OCI-LY3 (cell line): Measurements from ENCODE around the gene ZDHHC17.
"Not testable (repeated sequence)": the region's sequence is repeated elsewhere in the genome, so short reads cannot be mapped to it uniquely, and the experiment has no call there.

ENCODE experiments used
- H2AFZ ChIP-seq: fragments of 200-600, 300-600 bp; shearing (Covaris generic); 2 replicates; pipeline ENCODE4 v1.6.0; 2014; ENCODE audit warnings: antibody characterized with exemption, low read depth, low read length
- H3K27ac ChIP-seq: fragments of 200-600, 300-600 bp; sonication (generic); 2 replicates; pipeline ENCODE4 v1.5.1; 2014; ENCODE audit warnings: mild to moderate bottlenecking, low read length, moderate library complexity, mixed read lengths
- H3K27me3 ChIP-seq: fragments of 200-600, 300-600 bp; sonication (generic); 2 replicates; pipeline ENCODE4 v1.6.1; 2014; ENCODE audit warnings: low read depth, low read length, mixed read lengths
- H3K36me3 ChIP-seq: fragments of 200-600, 300-600 bp; sonication (generic); replicated peaks from 2 replicates; pipeline ENCODE3; 2014; ENCODE audit warnings: low read depth, low read length, mixed read lengths
- H3K4me1 ChIP-seq: fragments of 300-600, 200-600 bp; sonication (generic); 2 replicates; pipeline ENCODE4 v1.6.1; 2014; ENCODE audit warnings: low read length, mixed read lengths
- H3K4me2 ChIP-seq: fragments of 200-600, 300-600 bp; sonication (generic); 2 replicates; pipeline ENCODE4 v1.6.1; 2014; ENCODE audit warnings: low read length, mixed read lengths
- H3K4me3 ChIP-seq: fragments of 300-600, 200-600 bp; sonication (generic); 2 replicates; pipeline ENCODE4 v1.5.1; 2014; ENCODE audit warnings: antibody characterized with exemption, mild to moderate bottlenecking, low read length, moderate library complexity
- H3K79me2 ChIP-seq: fragments of 300-600, 200-600 bp; shearing (Covaris generic); 2 replicates; pipeline ENCODE4 v1.6.1; 2014; ENCODE audit warnings: mild to moderate bottlenecking, low read length, mixed read lengths
- H3K9ac ChIP-seq: fragments of 300-600, 200-600 bp; shearing (Covaris generic); 2 replicates; pipeline ENCODE4 v1.6.0; 2014; ENCODE audit warnings: mild to moderate bottlenecking, low read length, moderate library complexity
- H3K9me3 ChIP-seq: fragments of 200-600, 300-600 bp; shearing (Covaris generic); 2 replicates; pipeline ENCODE4 v1.6.1; 2014; ENCODE audit warnings: low read length, mixed read lengths; ENCODE audit not compliant: insufficient read depth
- H4K20me1 ChIP-seq: fragments of 200-600, 300-600 bp; sonication (generic); 2 replicates; pipeline ENCODE4 v1.6.1; 2016; ENCODE audit warnings: low read length, mixed read lengths; ENCODE audit not compliant: insufficient read depth
- CTCF ChIP-seq: fragments of 200-600, 300-600 bp; sonication (generic); IDR thresholded peaks from 2 replicates; pipeline ENCODE4 v1.5.1; 2014; ENCODE audit warnings: antibody characterized with exemption, low read length, low read depth
- EZH2phosphoT487 ChIP-seq: fragments of 200-600 bp; shearing (Covaris generic); IDR thresholded peaks from 2 replicates; pipeline ENCODE4 v1.6.1; 2018; ENCODE audit warnings: antibody characterized with exemption, mixed run types, low read depth

Gene ZDHHC17

DNA sequence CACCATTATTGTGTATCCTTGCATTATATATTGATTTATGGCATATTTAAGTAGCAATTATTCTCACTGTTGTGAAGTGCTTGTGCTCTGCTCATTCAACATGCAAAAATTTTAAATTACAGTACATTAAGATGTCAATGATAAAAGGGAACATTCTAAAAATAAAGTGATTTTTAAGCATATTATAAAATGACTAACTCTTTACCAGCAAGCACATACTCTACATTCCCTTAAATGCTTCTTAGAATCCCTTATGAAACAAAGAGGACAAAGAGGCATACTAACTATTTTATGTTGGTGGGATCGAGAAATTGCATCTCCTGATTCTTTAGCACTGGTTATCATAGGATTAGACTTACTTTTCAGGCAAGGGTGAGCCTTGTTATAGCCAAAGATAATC lies 46.6 kb upstream of the ZDHHC17 start:
- no peak overlapping the region for H3K4me3 ChIP-seq
- H3K36me3 ChIP-seq, result no peaks in the 10 kb centered on the region
- H3K79me2 ChIP-seq, result no peaks in the 10 kb centered on the region
- no peak for TF ChIP-seq EZH2phosphoT487
- no peaks in the 10 kb centered on the region for H4K20me1 ChIP-seq
- no peak overlapping the region for H2AFZ ChIP-seq
- H3K4me2 ChIP-seq, result no peak overlapping the region
- no peak overlapping the region for H3K27ac ChIP-seq
- H3K9ac ChIP-seq, result no peak overlapping the region
- H3K9me3 ChIP-seq, result no peaks in the 10 kb centered on the region
- no peaks in the 10 kb centered on the region for H3K27me3 ChIP-seq
- H3K4me1 ChIP-seq, result no peaks in the 10 kb centered on the region

GRCh38 chr12:76719171-76720041 lies 44.5 kb upstream of the ZDHHC17 start:
- no peak overlapping the region for H2AFZ ChIP-seq
- no peaks in the 10 kb centered on the region for H3K4me1 ChIP-seq
- no peaks in the 10 kb centered on the region for H3K27me3 ChIP-seq
- no peak overlapping the region for H3K4me2 ChIP-seq
- no peaks in the 10 kb centered on the region for H3K36me3 ChIP-seq
- H3K9ac ChIP-seq, result no peak overlapping the region
- TF ChIP-seq EZH2phosphoT487, result no peak
- H3K9me3 ChIP-seq, result no peaks in the 10 kb centered on the region
- no peaks in the 10 kb centered on the region for H3K79me2 ChIP-seq
- H4K20me1 ChIP-seq, result no peaks in the 10 kb centered on the region
- no peak overlapping the region for H3K4me3 ChIP-seq
- H3K27ac ChIP-seq, result no peak overlapping the region

- Histone ChIP-seq H3K27ac (no peak overlapping the region), H3K4me2 (no peak overlapping the region), H2AFZ (no peak overlapping the region), H3K79me2 (no peaks in the 10 kb centered on the region), H4K20me1 (no peaks in the 10 kb centered on the region), H3K9me3 (no peaks in the 10 kb centered on the region), H3K4me3 (no peak overlapping the region), H3K27me3 (no peaks in the 10 kb centered on the region), H3K9ac (no peak overlapping the region), H3K4me1 (no peaks in the 10 kb centered on the region), H3K36me3 (no peaks in the 10 kb centered on the region)
- TF ChIP-seq EZH2phosphoT487 (no peak), CTCF (no peak)
Observed at GRCh38 chr12:76720068-76720467, 43.8 kb upstream of the ZDHHC17 start.

- H3K4me1 ChIP-seq, result no peaks in the 10 kb centered on the region
- no peaks in the 10 kb centered on the region for H3K79me2 ChIP-seq
- H3K36me3 ChIP-seq, result no peaks in the 10 kb centered on the region
- H3K4me3 ChIP-seq, result no peak overlapping the region
- TF ChIP-seq EZH2phosphoT487 (no peak), CTCF (no peak)
- no peaks in the 10 kb centered on the region for H3K9me3 ChIP-seq
- H3K27me3 ChIP-seq, result no peaks in the 10 kb centered on the region
- no peaks in the 10 kb centered on the region for H4K20me1 ChIP-seq
- no peak overlapping the region for H3K27ac ChIP-seq
- no peak overlapping the region for H2AFZ ChIP-seq
- no peak overlapping the region for H3K4me2 ChIP-seq
- H3K9ac ChIP-seq, result no peak overlapping the region
Observed at GRCh38 chr12:76726626-76727025, 37.3 kb upstream of the ZDHHC17 start.

DNA sequence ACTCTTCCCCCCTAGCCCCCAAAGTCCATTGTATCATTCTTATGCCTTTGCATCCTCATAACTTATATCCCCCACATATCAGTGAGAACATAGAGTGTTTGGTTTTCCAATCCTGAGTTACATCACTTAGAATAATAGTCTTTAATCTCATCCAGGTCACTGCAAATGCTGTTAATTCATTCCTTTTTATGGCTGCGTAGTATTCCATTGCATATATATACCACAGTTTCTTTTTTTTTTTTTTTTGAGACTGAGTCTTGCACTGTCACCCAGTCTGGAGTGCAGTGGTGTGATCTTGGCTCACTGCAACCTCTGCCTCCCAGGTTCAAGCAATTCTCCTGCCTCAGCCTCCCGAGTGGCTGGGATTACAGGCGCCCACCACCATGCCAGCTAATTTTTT lies 31.7 kb upstream of the ZDHHC17 start:
- not testable (repeated sequence) for H3K4me2 ChIP-seq, H3K36me3 ChIP-seq, H4K20me1 ChIP-seq, H3K27ac ChIP-seq, H2AFZ ChIP-seq, H3K9ac ChIP-seq, H3K4me3 ChIP-seq, H3K4me1 ChIP-seq, H3K9me3 ChIP-seq, H3K27me3 ChIP-seq, H3K79me2 ChIP-seq

DNA sequence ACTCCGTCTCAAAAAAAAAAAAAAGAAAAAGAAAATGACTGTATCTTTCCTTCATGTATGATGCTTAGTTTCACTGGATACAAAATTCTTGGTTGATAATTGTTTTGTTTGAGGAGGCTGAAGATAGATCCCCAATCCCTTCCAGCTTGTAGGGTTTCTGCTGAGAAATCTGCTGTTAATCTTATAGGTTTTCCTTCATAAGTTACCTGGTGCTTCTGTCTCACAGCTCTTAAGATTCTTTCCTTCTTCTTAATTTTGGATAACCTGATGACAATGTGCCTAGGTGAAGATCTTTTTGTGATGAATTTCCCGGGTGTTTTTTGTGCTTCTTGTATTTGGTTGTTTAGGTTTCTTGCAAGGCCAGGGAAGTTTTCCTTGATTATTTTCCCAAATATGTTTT lies 26.2 kb upstream of the ZDHHC17 start:
- H3K9me3 ChIP-seq, H3K36me3 ChIP-seq, H3K9ac ChIP-seq, H3K4me3 ChIP-seq, H3K4me1 ChIP-seq, H4K20me1 ChIP-seq, H3K27ac ChIP-seq, H3K4me2 ChIP-seq, H3K79me2 ChIP-seq, H3K27me3 ChIP-seq, H2AFZ ChIP-seq: not testable (repeated sequence)
